Fibroblast of villous mesenchyme (primary cell): ENCODE data around the gene ADAMTSL1. TPM values are rescaled to one million over a fixed set of nuclear protein-coding genes. Genes with fewer than 3 reads are reported as not detected.

Experiments used
- DNase-seq: peaks from one replicate; pipeline ENCODE4 v3.0.0-alpha.2; 2010; ENCODE audit warnings: low read depth
- H3K4me3 ChIP-seq: 2 replicates; pipeline ENCODE4 v1.5.1; 2011; ENCODE audit warnings: low read depth, mild to moderate bottlenecking, low read length
- CTCF ChIP-seq: IDR thresholded peaks from 2 replicates; pipeline ENCODE4 v1.5.1; 2012; ENCODE audit warnings: low read depth, mild to moderate bottlenecking, low read length; ENCODE audit not compliant: insufficient read depth
- total RNA-seq: library from RNA; depleted of rRNA; stranded (reverse); fragments of >200 nt; gene quantifications from 2 replicates; pipeline ENCODE4 v1.2.3, GENCODE V29; 2012

Gene ADAMTSL1
- total RNA-seq, 1 donor: 3.0 TPM

- no peak for DNase-seq
- no peak overlapping the region for H3K4me3 ChIP-seq
Measured at GRCh38 chr9:18501949-18502348, 28.0 kb downstream of the ADAMTSL1 start.

GRCh38 chr9:18502546-18502945 is 28.6 kb downstream of the ADAMTSL1 start:
- H3K4me3 ChIP-seq: no peak overlapping the region
- TF ChIP-seq CTCF: no peak
- DNase-seq: peak; percentile 80

More at GRCh38 chr9:18501949-18502348, 28.0 kb downstream of the ADAMTSL1 start:
- TF ChIP-seq CTCF: no peak

GRCh38 chr9:18504707-18505106 is 30.8 kb downstream of the ADAMTSL1 start:
- DNase-seq: no peak
- no peak for TF ChIP-seq CTCF
- H3K4me3 ChIP-seq: no peak overlapping the region

GRCh38 chr9:18507151-18507550 is 33.2 kb downstream of the ADAMTSL1 start:
- no peak overlapping the region for H3K4me3 ChIP-seq
- no peak for TF ChIP-seq CTCF
- DNase-seq: no peak

- TF ChIP-seq CTCF: no peak
- no peak for DNase-seq
- H3K4me3 ChIP-seq: no peak overlapping the region
Measured at GRCh38 chr9:18516514-18516913, 42.6 kb downstream of the ADAMTSL1 start.

GRCh38 chr9:18516965-18517364 is 43.0 kb downstream of the ADAMTSL1 start:
- H3K4me3 ChIP-seq: no peak overlapping the region
- no peak for TF ChIP-seq CTCF

GRCh38 chr9:18520416-18521047 is 46.6 kb downstream of the ADAMTSL1 start:
- DNase-seq: no peak
- H3K4me3 ChIP-seq: no peak overlapping the region
- TF ChIP-seq CTCF: no peak

More at GRCh38 chr9:18516965-18517364, 43.0 kb downstream of the ADAMTSL1 start:
- no peak for DNase-seq
